Neuronal stem cell (in vitro differentiated cells): Measurements from ENCODE around the gene ZNF181.

Experiments
- DNase-seq: peaks from one replicate; pipeline ENCODE4 v3.0.0-alpha.2; 2013; ENCODE audit warnings: low spot score
- H2AFZ ChIP-seq: one replicate; pipeline ENCODE4 v1.6.1; 2013; ENCODE audit warnings: mild to moderate bottlenecking, low read length, inconsistent platforms
- H2AK5ac ChIP-seq: 2 replicates; pipeline ENCODE4 v1.6.1; 2013; ENCODE audit warnings: low read depth, mild to moderate bottlenecking, inconsistent platforms, low read length, moderate library complexity, mixed read lengths
- H2BK120ac ChIP-seq: 2 replicates; pipeline ENCODE4 v1.6.1; 2013; ENCODE audit warnings: low read depth, mild to moderate bottlenecking, inconsistent platforms, low read length, moderate library complexity, mixed read lengths
- H2BK12ac ChIP-seq: one replicate; pipeline ENCODE4 v1.6.1; 2013; ENCODE audit warnings: low read length, inconsistent platforms
- H2BK15ac ChIP-seq: 2 replicates; pipeline ENCODE4 v1.6.1; 2013; ENCODE audit warnings: mild to moderate bottlenecking, low read length, inconsistent platforms, mixed read lengths
- H2BK5ac ChIP-seq: one replicate; pipeline ENCODE4 v1.6.1; 2013; ENCODE audit warnings: inconsistent platforms, mild to moderate bottlenecking, low read length, moderate library complexity
- H3K14ac ChIP-seq: one replicate; pipeline ENCODE4 v1.6.1; 2013; ENCODE audit warnings: low read length, inconsistent platforms
- H3K18ac ChIP-seq: 2 replicates; pipeline ENCODE4 v1.6.1; 2013; ENCODE audit warnings: low read length, inconsistent platforms
- H3K23ac ChIP-seq: 2 replicates; pipeline ENCODE4 v1.6.1; 2013; ENCODE audit warnings: low read depth, mild to moderate bottlenecking, mixed read lengths, low read length, inconsistent platforms; ENCODE audit not compliant: poor library complexity
- H3K27ac ChIP-seq: replicated peaks from 3 replicates; pipeline ENCODE4 v1.5.1; 2013; ENCODE audit warnings: low read length, inconsistent platforms
- H3K27me3 ChIP-seq, 3 experiments: 2 replicates each; pipeline ENCODE4 v1.6.1; 2013; ENCODE audit warnings: low read length in 3 of 3, mild to moderate bottlenecking in 2 of 3, inconsistent platforms in 1 of 3, low read depth in 1 of 3, mixed read lengths in 1 of 3, moderate library complexity in 1 of 3; ENCODE audit not compliant: control insufficient read depth in 3 of 3, insufficient read depth in 3 of 3
- H3K36me3 ChIP-seq, 2 donors: replicated peaks in 1 of 2; 2 replicates each; pipeline ENCODE4 v1.6.1; 2013; ENCODE audit warnings: low read length in 2 of 2; ENCODE audit not compliant: control insufficient read depth in 2 of 2, insufficient read depth in 2 of 2
- H3K4ac ChIP-seq: 2 replicates; pipeline ENCODE4 v1.6.1; 2013; ENCODE audit warnings: inconsistent platforms, mild to moderate bottlenecking, low read length, moderate library complexity
- H3K4me1 ChIP-seq, 2 donors: 1 replicate in 1 of 2; 2 replicates in 1 of 2; pipeline ENCODE4 v1.6.1; 2013; ENCODE audit warnings: low read length in 2 of 2, low read depth in 1 of 2; ENCODE audit not compliant: control insufficient read depth in 2 of 2, insufficient read depth in 1 of 2
- H3K4me2 ChIP-seq: one replicate; pipeline ENCODE4 v1.6.1; 2013; ENCODE audit warnings: mild to moderate bottlenecking, low read length, inconsistent platforms; ENCODE audit not compliant: insufficient read depth, poor library complexity, severe bottlenecking
- H3K4me3 ChIP-seq, 2 donors: 2 replicates each; pipeline ENCODE4 v1.5.1; 2013; ENCODE audit warnings: low read length in 2 of 2, mild to moderate bottlenecking in 2 of 2, inconsistent platforms in 1 of 2, moderate library complexity in 1 of 2
- H3K79me1 ChIP-seq: one replicate; pipeline ENCODE4 v1.6.1; 2013; ENCODE audit warnings: low read depth, mild to moderate bottlenecking, inconsistent platforms, low read length, moderate library complexity
- H3K9ac ChIP-seq: one replicate; pipeline ENCODE4 v1.6.1; 2013; ENCODE audit warnings: mild to moderate bottlenecking, low read depth, low read length, inconsistent platforms; ENCODE audit not compliant: poor library complexity
- H3K9me3 ChIP-seq, 2 donors: replicated peaks in 1 of 2; 2 replicates each; pipeline versions ENCODE3 to v1.6.1; 2013; ENCODE audit warnings: low read length in 2 of 2, mild to moderate bottlenecking in 2 of 2, inconsistent platforms in 1 of 2, low read depth in 1 of 2, mixed read lengths in 1 of 2, moderate library complexity in 1 of 2; ENCODE audit not compliant: control insufficient read depth in 2 of 2, insufficient read depth in 1 of 2
- H4K8ac ChIP-seq: one replicate; pipeline ENCODE4 v1.6.1; 2013; ENCODE audit warnings: low read depth, mild to moderate bottlenecking, inconsistent platforms, low read length, moderate library complexity
- H4K91ac ChIP-seq: one replicate; pipeline ENCODE4 v1.6.1; 2013; ENCODE audit warnings: low read length, low read depth, mild to moderate bottlenecking, inconsistent platforms; ENCODE audit not compliant: poor library complexity
- WGBS, 2 donors: extraction: QIAGEN DNeasy Blood & Tissue Kit; methylation state at CpG; one replicate each; pipeline ENCODE4 v1.1.7; 2013; ENCODE audit warnings: missing lambda C conversion rate in 2 of 2, mixed read lengths in 1 of 2; ENCODE audit not compliant: insufficient read length in 2 of 2, insufficient replicate concordance in 1 of 2; ENCODE audit errors: extremely low coverage in 2 of 2; 5-methylcytosine and 5-hydroxymethylcytosine counted together

ZNF181 gene

DNA sequence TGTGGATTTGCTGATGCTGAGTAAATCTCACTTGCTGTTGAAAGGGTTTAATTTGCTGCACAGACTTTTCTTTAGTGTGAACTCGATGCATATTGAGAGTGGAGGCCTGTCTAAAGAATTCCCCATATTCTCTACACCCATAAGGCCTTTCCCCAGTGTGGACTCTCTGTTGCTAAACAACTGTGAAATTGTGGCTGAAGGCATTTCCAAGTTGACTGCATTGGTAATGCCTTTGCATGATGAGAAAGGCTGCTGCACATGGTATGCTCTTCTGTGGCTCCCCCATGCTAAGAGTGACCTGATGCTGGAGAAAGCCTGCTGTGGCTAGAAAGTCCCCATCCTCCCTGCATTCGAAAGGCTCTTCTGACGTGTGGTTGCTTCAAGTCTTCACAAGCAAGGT lies 45.6 kb downstream of the ZNF181 start:
- Histone ChIP-seq H3K36me3 (no peaks in the 10 kb centered on the region), H2BK120ac (no peak overlapping the region), H2AFZ (no peak overlapping the region), H3K4me3 (no peak overlapping the region), H4K91ac (no peak overlapping the region), H3K23ac (no peak overlapping the region), H3K18ac (no peak overlapping the region), H3K9me3 (peaks cover 6 to 16% of the 10 kb centered on the region in 2 donors), H2AK5ac (no peak overlapping the region), H2BK15ac (no peak overlapping the region), H3K4me2 (no peak overlapping the region), H3K14ac (no peak overlapping the region), H3K9ac (no peak overlapping the region), H3K79me1 (no peaks in the 10 kb centered on the region), H3K4ac (no peak overlapping the region), H3K27me3 (no peaks in the 10 kb centered on the region), H3K4me1 (no peaks in the 10 kb centered on the region), H2BK5ac (no peak overlapping the region), H3K27ac (no peak overlapping the region), H2BK12ac (no peak overlapping the region), H4K8ac (no peak overlapping the region)
- DNase-seq, result no peak
- WGBS, 2 donors, result no CpG with 5 or more reads among the region's 3 CpGs

DNA sequence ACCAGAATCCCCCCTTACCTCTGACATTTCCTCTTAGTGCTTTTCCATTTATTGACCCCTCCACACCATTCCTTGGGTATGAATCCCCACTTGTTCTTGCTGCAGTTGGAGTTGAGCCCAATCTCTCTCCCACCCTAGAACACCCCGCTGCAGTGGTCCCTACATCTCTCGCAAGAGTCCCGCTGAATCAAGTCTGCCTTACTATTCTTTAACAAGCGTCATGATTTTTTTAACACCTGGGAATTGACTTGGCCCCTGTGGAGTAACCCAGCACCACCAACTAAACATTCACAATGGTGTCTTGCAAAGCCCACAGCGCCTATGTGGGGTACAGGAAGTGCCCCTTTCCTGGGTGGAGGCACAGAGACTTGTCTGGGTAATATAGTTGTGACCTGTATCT lies 52.2 kb downstream of the ZNF181 start:
- no peak overlapping the region for H2BK120ac ChIP-seq
- no peak overlapping the region for H3K9ac ChIP-seq
- no peak overlapping the region for H3K18ac ChIP-seq
- H3K36me3 ChIP-seq, result no peaks in the 10 kb centered on the region
- no peaks in the 10 kb centered on the region for H3K79me1 ChIP-seq
- no peak overlapping the region for H3K4me2 ChIP-seq
- DNase-seq, result no peak
- WGBS, 2 donors, result no CpG with 5 or more reads among the region's 5 CpGs
- H2BK12ac ChIP-seq, result no peak overlapping the region
- H3K14ac ChIP-seq, result no peak overlapping the region
- peaks cover 0 to 8% of the 10 kb centered on the region in 2 donors for H3K9me3 ChIP-seq
- H4K8ac ChIP-seq, result no peak overlapping the region
- no peak overlapping the region for H3K27ac ChIP-seq
- H3K4me3 ChIP-seq, result no peak overlapping the region
- H3K27me3 ChIP-seq, result no peaks in the 10 kb centered on the region
- no peak overlapping the region for H3K23ac ChIP-seq
- no peak overlapping the region for H2AFZ ChIP-seq
- H2BK5ac ChIP-seq, result no peak overlapping the region
- no peak overlapping the region for H2AK5ac ChIP-seq
- no peak overlapping the region for H3K4ac ChIP-seq
- no peak overlapping the region for H2BK15ac ChIP-seq
- no peaks in the 10 kb centered on the region for H3K4me1 ChIP-seq
- H4K91ac ChIP-seq, result no peak overlapping the region

DNA sequence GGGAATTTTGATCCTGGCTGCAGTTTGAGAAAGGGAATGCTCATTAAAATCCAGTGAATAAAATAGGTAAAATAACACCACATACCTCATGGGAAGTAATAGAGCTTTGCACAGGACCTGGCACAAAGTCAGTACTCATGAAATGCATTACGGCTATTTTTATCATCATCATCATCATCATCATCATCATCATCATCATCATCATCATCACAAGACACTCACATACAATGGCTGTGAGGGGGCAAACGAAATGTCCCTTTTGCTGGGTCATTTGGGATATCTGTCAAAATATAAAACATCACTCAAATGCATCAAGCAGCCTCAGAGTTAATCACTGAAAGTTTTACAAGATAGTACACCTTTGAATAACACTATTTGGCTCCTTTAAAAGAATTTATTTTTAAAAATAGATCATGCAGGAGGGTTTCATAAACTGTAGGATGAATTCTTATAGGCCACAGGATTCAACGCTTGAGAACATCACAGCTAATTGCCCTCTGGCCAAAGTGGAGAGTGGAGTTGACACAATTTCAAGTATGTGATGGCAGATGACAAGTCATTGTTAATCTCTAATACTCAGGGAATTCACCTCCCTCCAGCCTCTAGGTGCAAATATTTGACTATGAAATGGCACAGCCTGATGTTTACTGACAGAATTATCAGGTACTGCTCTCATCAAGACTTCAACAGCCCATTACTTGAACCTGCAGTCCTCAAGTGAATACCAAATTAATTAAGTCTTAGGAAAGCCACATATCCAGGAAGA lies 53.2 kb downstream of the ZNF181 start:
- Histone ChIP-seq H3K9me3 (peaks cover 0 to 5% of the 10 kb centered on the region in 2 donors), H2BK5ac (no peak overlapping the region), H3K27ac (no peak overlapping the region), H2AFZ (no peak overlapping the region), H3K23ac (no peak overlapping the region), H3K14ac (no peak overlapping the region), H3K79me1 (no peaks in the 10 kb centered on the region), H3K36me3 (no peaks in the 10 kb centered on the region), H2BK15ac (no peak overlapping the region), H4K91ac (no peak overlapping the region), H3K18ac (no peak overlapping the region), H2BK120ac (no peak overlapping the region), H3K27me3 (no peaks in the 10 kb centered on the region), H3K4me3 (no peak overlapping the region), H3K4me2 (no peak overlapping the region), H2AK5ac (no peak overlapping the region), H3K9ac (no peak overlapping the region), H4K8ac (no peak overlapping the region), H2BK12ac (no peak overlapping the region), H3K4ac (no peak overlapping the region), H3K4me1 (no peaks in the 10 kb centered on the region)
- no peak for DNase-seq
- no CpG with 5 or more reads among the region's 3 CpGs for WGBS, 2 donors

GRCh38 chr19:34788074-34788473 lies 54.0 kb downstream of the ZNF181 start:
- Histone ChIP-seq H3K23ac (no peak overlapping the region), H3K18ac (no peak overlapping the region), H2BK120ac (no peak overlapping the region), H3K9me3 (peaks cover 0 to 1% of the 10 kb centered on the region in 2 donors), H4K91ac (no peak overlapping the region), H3K4ac (no peak overlapping the region), H3K27ac (no peak overlapping the region), H2BK5ac (no peak overlapping the region), H3K4me3 (no peak overlapping the region), H4K8ac (no peak overlapping the region), H3K14ac (no peak overlapping the region), H2AK5ac (no peak overlapping the region), H2BK12ac (no peak overlapping the region), H3K4me2 (no peak overlapping the region), H3K9ac (no peak overlapping the region), H3K79me1 (no peaks in the 10 kb centered on the region), H3K4me1 (no peaks in the 10 kb centered on the region), H3K36me3 (no peaks in the 10 kb centered on the region), H3K27me3 (no peaks in the 10 kb centered on the region), H2AFZ (no peak overlapping the region), H2BK15ac (no peak overlapping the region)
- no peak for DNase-seq
- WGBS, 2 donors, result no CpG with 5 or more reads among the region's 2 CpGs
